Measurements from ENCODE around the gene LINGO3.
A peak's percentile ranks its signal among the peaks of the same experiment; 100 is the strongest.
"Not testable (repeated sequence)": the region's sequence is repeated elsewhere in the genome, so short reads cannot be mapped to it uniquely, and the experiment has no call there.

The LINGO3 gene

GRCh38 chr19:2302319-2303210 is 5.4 kb downstream of the LINGO3 start:
- DNase-seq, result no peak

GRCh38 chr19:2300533-2300932 is 7.4 kb downstream of the LINGO3 start:
- DNase-seq, result no peak

- no peak for DNase-seq
These were observed 11.8 kb downstream of the LINGO3 start for GRCh38 chr19:2296141-2296540.

- no peak for DNase-seq
These were observed 13.1 kb downstream of the LINGO3 start for GRCh38 chr19:2294687-2295335.

- DNase-seq, result no peak
These were observed 16.7 kb downstream of the LINGO3 start for GRCh38 chr19:2291185-2291751.

GRCh38 chr19:2290441-2291184 is 17.3 kb downstream of the LINGO3 start:
- DNase-seq, result no peak

GRCh38 chr19:2289714-2290435 is 18.1 kb downstream of the LINGO3 start:
- DNase-seq, result peak; percentile 51

- no peak for DNase-seq
These were observed 18.9 kb downstream of the LINGO3 start for GRCh38 chr19:2288818-2289713.

- DNase-seq, result no peak
These were observed 19.6 kb downstream of the LINGO3 start for GRCh38 chr19:2288338-2288817.

GRCh38 chr19:2287585-2288337 is 20.2 kb downstream of the LINGO3 start:
- no peak for DNase-seq

- DNase-seq, result no peak
These were observed 21.4 kb downstream of the LINGO3 start for GRCh38 chr19:2286402-2287140.

GRCh38 chr19:2283835-2284507 is 24.0 kb downstream of the LINGO3 start:
- DNase-seq, result no peak

- DNase-seq, result no peak
These were observed 25.1 kb downstream of the LINGO3 start for GRCh38 chr19:2282862-2283237.

GRCh38 chr19:2282062-2282861 is 25.7 kb downstream of the LINGO3 start, which contains the start of gene PEAK3:
Gene PEAK3 (minus strand): TSS chr19:2282175. CDS start chr19:2280931, 1,244 bp downstream.
- no peak for DNase-seq

- not testable (repeated sequence) for DNase-seq
These were observed 26.5 kb downstream of the LINGO3 start for GRCh38 chr19:2281265-2282061.

GRCh38 chr19:2280633-2281264 is 27.2 kb downstream of the LINGO3 start:
- no peak for DNase-seq

Measured in central memory CD4-positive, alpha-beta T cell (primary cell).